Stimulated activated CD4-positive, alpha-beta T cell treated with anti-CD3 and anti-CD28 coated beads, Interleukin-2, amount 100 ng/mL, for 24 hours (primary cell): ENCODE data around the gene B4GALT6.
"Not testable (repeated sequence)": the region's sequence is repeated elsewhere in the genome, so short reads cannot be mapped to it uniquely, and the experiment has no call there.

Experiments
- DNase-seq, 2 donors: peaks; one replicate each; pipeline ENCODE4 v3.0.0-alpha.2; 2020

Gene B4GALT6, protein sequence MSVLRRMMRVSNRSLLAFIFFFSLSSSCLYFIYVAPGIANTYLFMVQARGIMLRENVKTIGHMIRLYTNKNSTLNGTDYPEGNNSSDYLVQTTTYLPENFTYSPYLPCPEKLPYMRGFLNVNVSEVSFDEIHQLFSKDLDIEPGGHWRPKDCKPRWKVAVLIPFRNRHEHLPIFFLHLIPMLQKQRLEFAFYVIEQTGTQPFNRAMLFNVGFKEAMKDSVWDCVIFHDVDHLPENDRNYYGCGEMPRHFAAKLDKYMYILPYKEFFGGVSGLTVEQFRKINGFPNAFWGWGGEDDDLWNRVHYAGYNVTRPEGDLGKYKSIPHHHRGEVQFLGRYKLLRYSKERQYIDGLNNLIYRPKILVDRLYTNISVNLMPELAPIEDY

DNA sequence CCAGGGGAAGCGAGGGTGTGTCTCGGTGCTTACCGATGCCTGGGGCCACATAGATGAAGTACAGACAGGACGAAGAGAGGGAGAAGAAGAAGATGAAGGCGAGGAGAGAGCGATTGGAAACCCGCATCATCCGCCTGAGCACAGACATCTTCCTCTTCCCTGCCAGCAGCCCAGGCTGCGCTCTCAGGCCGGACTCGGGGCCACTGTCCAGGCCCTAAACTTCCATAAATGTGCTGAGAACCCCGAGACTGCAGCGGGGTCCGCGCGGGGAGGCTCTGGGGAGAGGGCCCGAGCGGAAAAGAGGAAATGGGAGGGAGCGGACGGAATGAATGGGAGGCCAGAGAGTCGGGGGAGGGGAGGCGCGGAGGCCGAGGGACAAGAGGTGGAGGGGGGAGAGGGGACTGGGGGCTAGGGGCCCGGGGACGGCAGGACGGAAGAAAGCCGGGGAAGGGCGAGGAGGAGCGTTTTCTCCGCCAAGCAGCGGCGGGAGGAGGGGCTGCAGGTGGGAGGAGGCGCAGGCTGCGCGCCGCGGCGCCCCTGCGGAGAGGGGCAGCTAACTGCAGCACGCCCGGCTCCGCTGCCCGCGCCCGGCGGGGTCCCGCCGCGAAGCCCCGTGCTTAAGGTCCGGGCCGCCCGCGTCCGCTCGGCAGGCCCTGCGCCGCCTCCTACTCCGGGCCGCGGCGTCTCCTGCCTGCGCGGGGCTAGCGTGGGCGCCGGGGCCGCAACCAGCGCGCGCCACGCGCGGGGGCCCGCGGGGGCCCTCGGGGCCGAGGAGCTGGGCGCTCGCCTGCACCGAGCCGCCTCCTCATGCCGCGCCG is at the start of gene B4GALT6:
Gene B4GALT6, minus strand, starts transcription at position 303 of the 818 bp plus-strand sequence. Its CDS starts 155 bp downstream, at position 148.
- DNase-seq, result peak in 1 of 2 donors; percentile 51

DNA sequence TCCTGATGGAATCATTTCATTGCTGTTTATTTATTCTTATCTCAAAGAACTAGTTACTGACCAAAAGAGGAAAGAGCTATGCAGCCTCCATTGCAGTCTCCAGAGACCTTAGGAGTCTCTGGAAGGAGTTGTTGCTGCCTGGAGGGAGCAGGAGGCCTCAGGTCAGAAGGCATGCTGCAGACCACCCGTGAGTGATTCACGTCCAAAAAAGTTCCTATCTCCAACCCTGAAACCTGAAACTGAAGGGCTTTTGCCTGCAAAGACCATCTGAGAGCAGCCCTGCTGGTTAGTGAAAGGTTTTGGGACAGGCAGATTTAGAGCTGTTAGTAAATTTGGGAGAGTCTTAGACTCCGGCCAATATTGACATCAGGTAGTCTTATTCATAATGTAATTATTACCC is 47.2 kb upstream of the B4GALT6 start:
- DNase-seq, result no peak

DNA sequence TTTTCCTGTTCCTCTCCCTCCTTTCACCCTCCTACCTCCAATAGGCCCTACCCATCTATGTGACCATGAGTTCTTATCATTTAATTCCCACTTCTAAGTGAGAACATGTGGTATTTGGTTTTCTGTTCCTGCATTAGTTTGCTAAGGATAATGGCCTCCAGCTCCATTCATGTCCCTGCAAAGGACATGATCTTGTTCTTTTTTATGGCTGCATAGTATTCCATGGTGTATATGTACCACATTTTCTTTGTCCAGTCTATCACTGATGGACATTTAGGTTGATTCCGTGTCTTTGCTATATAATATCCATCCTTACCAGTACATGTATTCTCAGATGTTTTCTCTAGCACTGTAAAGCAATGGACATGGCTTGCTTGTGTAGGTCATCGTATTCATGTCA is 44.8 kb upstream of the B4GALT6 start:
- not testable (repeated sequence) for DNase-seq

DNA sequence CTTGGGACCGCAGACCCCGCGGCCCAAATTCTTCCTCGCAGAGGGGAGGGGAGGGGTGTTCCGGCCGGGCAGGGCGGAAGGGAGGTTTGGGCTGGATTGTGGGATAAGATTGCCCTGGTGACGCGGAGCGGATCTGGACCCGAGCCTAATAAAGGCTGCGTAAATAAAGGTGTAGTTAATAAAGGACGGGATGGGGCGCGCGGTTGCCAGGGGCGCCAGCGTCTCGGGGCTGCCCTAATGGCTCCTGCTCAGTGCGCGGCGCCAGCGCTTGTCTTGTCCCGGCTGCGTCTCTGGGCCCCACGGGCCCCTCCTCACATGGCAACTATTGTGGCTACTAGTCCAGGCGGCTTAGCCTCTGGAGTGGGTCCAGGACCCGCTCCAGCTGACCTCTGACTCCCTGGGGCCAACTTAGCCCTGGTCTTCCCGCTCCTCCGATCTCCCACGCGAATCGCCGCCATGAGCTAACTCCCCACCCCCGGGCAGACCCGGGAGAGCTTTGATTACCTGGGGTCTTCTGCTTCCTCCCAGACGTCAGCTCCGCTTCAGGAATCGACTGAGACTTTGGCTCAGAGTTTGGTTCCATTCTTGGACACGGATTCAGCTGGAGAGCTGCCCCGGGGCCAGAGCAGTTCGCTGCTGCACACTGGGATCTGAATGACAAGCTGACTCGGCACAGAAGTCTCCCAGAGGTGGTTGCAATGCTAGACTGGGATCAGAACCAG is 39.8 kb upstream of the B4GALT6 start:
- DNase-seq, result peak in 1 of 2 donors; percentile 2

DNA sequence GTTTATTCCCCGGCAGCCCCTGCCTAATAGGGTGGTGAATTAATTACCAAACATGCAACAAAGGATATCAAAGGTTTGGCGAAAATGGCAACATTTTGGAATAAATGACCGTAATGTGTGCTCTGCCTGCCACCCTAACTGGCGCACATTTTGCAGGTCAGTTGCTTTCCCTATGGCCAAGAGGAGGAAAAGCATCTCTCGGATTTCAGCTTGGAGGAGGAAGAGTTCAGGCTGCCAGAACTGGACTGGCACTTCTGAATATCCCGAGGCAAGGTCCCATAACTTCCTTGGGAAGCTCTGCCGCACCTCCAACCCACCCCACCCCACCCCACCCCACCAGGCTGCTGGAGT is 39.2 kb upstream of the B4GALT6 start:
- DNase-seq, result no peak

DNA sequence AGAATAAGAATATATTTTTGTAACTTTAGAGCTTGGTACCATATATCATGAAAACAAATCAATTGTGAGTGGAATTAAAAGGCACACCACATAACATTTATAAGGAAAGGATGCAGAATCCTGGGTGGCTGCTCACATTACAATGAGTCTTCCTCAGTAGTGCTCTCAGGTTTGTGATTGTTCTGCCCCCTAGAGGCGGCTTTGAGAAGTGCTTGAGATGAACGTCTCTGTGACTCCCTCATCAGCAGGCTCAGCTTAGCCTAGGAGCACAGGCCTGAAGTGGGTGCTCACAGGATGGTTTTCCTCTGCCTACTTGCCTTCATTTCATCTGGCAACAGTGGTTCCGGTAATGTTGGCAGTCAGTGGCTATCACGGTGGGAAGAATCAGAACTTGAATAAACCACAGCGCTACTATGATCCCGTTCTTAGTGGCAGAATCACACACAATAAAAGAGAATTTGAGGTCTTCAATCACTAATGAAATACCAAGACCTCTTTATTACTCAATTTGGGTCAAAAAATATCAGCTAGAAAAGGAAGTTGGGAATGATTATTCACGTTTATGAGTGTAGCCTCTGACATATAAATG is 38.1 kb upstream of the B4GALT6 start:
- peak; percentile 81 to 83 for DNase-seq

DNA sequence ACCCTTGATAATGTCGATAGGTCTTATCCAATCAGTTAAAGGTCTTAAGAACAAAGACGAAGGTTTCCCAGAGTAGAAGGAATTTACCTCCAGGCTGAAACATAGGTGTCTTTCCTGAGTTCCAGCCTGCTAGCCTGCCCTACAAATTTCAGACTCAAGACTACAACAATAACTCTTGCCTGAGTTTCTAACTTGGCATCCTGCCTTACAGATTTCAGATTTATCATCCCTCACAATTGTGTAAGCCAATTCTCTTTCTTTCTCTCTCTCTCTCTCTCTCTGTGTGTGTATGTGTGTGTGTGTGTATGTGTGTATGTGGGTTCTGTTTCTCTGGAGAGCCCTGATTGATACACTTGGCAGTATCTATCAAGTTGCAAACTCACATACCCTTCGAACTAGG is 37.2 kb upstream of the B4GALT6 start:
- no peak for DNase-seq

DNA sequence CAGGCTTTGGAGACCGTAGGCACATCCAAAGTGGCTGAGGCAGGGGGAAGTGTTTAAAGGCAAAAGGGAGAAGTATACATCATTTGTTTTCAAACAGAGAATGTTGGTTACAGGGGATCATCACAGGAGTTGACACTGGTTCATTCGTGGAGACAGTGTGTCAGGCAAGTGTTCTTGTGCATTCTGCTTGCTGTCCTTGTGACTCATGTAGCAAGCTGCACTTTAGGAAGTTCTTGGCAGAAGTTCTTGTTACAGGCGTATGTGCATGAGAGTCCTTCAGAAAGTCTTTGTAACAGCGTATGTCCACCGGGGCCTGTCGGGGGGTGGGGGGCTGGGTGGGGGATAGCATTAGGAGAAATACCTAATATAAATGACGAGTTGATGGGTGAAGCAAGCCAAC is 36.5 kb upstream of the B4GALT6 start:
- no peak for DNase-seq

DNA sequence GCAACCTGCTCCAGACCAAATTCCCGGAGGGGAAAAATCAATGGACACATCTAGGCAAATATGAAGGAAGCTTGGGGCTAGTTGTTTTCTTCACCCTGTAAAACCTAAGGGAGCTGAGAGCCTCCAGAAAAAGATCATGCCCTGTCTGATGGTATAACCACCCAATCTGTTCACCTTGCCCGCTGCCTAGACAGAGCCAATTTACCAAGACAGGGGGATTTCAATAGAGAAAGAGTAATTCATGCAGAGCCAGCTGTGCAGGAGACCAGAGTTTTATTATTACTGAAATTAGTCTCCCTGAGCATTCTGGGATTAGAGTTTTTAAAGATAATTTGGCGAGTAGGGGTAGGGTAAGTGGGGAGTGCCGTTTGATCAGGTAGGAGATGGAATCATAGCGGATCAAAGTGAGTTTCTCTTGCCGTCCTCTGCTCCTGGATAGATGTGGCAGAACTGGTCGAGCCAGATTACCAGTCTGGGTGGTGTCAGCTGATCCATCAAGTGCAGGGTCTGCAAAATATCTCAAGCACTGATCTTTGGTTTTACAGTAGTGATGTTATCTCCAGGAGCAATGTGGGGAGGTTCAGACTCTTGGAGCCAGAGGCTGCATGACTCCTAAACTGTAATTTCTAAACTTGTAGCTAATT is 35.1 kb upstream of the B4GALT6 start:
- no peak for DNase-seq

DNA sequence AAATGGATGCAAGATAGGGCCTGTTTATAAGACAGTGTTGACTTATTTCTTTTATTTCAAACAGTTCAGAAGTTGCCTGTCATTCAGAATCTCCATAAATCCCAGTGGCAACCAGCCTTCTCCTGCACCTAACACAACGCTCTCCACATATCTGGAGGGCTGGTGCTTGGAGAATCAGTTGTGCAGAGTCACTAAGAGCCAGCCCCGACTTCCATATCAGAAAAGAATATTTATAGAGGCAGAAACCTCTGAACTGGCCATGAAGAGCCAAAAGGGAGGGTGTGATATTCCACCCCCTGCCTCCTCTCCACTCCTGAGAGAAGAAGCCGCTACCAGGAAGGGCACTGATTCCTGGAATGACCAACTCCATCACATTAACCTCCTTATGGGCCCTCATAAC is 34.0 kb upstream of the B4GALT6 start:
- no peak for DNase-seq

DNA sequence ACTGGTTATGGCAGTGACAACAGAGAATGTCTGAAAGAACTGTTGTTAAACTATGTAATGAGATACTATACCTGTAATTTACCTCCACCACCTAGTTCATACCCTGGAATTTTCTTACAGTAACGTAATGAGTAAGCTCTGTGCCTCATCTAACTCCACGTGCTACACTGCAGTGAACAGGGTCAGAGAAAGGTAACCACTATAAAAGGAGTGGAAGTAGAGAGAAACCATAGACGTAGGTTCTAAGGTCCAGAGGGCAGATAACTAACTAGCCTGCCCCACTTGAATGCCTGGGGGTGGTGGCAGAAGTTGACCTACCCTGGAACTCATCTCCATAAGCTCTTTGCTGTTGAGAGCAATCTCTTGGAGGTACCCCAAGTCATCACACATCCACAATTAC is 32.0 kb upstream of the B4GALT6 start:
- no peak for DNase-seq

DNA sequence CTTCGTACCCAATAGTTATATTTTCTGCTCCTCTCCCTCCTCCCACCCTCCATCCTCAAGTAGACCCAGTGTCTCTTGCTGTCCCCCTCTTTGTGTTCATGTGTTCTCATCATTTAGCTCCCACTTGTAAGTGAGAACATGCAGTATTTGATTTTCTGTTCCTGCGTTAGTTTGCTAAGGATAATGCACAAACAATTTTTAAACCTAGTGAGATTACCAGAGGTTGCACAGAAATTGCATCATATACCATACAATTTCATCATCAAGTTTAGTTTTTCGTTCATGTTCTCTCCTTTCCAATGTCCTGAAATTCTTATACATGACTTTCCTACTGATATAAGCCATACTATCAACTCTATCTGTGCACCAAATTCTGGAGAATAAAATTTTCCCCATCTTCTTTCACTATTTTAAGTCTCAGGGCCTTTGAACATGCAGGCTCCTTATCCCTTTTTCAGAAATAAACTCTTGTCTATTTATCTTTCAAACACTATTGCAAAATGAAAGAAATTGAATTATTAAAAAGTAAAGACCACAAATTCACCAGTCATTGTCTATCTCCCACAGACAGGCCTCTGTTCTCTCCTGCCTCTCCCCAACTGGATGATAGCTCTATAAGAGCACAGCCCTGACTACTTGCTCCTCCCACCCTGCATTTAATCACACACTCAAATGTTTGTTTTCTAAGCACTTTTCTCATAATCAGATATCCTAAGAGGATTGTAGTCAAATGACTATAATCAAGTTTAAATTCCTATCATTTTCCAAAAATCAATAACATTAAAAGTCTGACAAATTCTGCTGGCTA is 27.2 kb upstream of the B4GALT6 start:
- DNase-seq, result no peak

DNA sequence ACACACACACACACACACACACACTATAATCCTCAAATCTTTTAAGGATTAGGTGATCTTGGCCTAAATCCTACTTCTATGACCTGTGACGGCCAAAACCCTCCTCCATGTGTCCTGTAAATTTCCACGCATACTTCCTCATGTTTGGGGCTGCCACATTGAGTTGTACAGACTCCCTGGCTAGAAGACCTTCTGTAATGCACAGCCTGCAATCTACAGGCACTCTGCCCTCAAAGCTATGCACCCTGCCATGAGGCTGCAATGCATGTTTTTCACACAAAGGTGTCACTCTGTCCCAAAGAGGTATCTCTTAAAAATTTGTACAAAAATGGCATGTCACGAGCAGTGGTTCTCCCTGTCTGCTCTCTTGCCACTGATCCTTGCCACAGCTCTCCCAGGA is 26.4 kb upstream of the B4GALT6 start:
- DNase-seq, result no peak

DNA sequence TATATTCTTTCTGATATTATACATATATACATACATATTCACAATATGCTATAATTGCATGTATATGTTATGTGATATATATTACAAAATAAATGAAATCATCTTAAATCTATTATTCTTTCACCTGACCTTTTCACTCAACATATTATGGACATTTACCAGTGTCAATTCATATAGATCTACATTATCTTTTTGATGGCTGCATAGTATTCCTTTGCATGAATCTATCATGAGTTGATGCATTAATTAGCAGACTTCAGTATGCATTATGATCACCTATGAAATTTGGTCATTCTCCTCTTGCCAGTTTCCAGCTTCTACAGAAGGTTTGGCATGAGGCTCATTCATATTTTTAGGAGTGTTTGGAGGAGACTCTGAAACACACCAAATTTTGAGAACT is 23.4 kb upstream of the B4GALT6 start:
- DNase-seq, result no peak

DNA sequence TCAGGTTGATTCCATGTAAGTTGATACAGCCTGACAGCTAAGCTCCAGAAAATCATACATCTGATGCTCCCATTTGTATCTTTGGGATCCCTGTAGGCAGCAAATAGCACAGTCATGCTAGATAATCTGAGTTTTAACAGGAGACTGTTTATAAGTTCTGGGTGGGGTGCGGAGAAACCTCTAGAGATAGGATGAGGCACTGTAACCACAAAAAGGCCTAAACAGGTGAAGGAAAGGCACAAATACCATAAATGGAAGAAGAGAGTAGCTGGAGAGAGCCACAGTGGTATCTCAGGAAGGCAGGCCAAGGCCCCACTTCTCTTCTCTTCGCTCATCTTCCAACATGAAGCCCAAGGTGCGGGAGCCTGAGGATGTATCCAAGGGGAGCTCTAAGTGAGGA is 18.1 kb upstream of the B4GALT6 start:
- no peak for DNase-seq

DNA sequence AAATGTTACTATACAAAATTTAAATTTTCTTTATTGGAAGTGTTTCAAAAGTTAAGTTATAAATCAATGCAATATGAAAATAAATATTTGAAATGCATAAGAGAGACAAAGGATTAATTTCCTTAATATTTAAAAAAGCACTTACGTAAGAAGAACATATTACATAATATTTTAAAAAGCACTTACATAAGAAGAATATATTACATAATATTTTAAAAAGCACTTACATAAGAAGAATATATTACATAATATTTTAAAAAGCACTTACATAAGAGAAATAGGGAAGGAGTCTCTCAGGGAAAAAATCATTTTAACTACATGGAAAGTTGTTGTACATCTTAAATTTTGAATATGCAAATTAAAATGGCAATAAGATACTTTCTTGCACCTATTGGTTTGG is 17.4 kb upstream of the B4GALT6 start:
- no peak for DNase-seq

DNA sequence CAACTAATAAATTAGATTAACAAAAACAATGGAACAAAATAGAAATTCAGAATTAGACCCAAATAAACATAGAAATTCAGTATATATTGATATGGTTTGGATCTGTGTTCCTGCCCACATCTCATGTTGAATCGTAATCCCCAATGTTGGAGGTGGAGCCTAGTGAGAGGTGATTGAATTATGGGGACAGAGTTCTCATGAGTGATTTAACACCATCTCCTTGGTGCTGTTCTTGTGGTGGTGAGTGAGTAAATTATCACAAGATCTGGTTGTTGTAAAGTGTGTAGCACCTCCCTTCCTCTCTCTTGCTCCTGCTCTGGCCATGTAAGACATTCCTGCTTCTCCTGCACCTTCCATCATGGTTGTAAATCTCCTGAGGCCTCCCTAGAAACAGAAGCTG is 16.6 kb upstream of the B4GALT6 start:
- no peak for DNase-seq

DNA sequence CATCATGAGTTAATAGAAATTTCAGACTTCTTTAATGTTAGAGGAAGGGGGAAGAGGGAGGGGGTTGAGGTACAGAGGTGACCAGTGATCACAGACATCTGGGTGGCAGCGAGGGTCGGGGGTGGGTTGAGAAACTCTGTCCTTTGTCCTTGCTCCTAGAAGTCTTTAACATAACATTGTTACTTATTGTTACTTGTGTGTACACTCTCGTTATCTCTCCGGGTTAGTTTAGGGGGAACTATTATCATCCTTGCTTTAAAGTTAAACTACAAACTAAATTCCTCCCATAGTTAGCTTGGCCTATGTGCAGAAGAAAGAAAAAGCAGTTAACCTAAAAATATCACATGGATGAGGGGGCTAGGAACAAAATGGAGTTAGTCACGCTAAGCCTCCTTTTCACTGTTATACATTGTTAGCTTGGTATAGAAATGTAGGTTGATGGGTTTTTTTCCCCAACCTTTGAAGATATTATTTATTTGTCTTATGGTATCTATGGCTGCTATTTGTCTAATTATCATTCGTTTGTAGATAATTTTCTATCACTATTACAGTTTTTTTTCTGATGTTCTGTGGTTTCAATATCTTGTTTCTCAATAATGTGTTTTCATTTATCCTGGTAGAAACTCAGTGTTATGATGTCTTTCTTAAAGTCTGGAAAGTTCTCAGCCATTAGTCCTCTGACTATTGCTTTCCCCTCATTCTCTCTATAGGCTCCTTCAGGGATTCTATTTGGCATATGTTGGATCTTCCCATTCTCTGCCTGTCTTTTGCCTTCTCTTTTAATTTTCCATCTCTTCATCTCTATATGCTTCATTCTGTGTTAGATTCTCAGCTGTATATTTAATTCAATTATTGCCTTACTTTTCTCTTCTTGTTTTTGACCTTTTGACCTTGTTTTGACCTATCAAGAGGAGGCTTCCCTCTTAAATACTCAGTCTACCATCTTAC is 13.2 kb upstream of the B4GALT6 start:
- DNase-seq, result no peak

DNA sequence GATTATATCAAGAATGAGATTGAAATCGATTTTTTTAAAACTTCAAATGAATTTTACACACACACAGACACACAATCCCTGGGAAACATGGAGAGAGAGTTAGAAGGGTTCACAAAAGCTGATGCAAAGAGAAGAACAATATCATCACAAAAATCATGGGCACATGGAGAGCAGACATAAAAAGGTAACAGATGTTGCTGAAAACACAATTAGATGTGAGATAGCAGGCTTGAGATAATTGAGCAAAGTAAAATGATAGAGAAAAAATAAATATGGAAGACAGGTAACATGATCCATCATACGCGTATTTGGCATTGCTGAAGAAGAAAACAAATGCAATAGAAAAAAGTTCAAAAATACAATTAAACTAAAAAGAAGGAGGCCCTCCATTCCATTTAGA is 11.6 kb upstream of the B4GALT6 start:
- DNase-seq, result no peak

DNA sequence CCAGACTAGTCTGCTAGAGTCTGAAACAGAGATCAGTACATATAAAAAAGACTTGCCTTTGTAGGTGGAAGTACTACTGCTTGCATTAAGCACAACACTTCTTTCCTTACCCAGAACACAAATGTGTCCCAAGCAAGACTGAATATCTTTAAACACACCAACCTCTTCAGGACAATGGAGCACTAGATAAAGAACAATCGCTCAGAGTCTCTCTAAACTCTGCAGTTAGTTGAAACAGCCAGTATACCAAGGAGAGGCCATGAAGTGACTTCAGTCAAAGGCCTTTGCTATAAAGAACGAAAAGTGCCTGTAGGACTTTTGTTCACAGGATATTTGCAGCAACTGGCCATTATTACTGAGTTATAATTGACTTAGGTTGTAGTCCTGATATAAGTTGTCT is 9.9 kb upstream of the B4GALT6 start:
- no peak for DNase-seq

DNA sequence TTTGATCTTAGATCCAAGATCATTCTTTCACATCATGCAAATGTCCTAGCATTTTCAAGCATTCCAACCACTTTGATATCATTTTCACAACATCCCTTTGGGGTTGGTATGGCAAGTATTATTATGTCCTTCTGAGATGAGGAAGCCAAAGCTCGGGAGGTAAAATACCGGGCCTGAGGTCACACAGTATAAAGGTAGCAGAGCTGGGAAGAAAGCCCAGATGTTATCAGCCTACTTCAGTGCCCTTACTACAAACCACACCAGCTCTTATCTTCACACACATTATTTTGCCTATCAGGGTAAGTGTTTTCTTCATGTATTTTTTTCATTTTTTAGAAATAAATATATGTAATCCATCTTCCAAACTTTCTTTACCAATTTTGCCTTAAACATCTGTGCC is 4.2 kb upstream of the B4GALT6 start:
- no peak for DNase-seq
